NCI-H2107 (cell line): ENCODE data around the gene WRAP73.

ENCODE experiments used
- DNase-seq: peaks from one replicate; lab custom pipeline; 2025; lab: John Stamatoyannopoulos, UW

WRAP73 gene

GRCh38 chr1:3611170-3612019 is 38.5 kb downstream of the WRAP73 start, which contains the start of gene MEGF6:
MEGF6 (minus strand) TSS chr1:3611508; CDS start chr1:3611268, 240 bp downstream.
- DNase-seq: no peak

- no peak for DNase-seq
Measured at GRCh38 chr1:3610527-3611169, 39.3 kb downstream of the WRAP73 start.

GRCh38 chr1:3609769-3610526 is 40.0 kb downstream of the WRAP73 start:
- no peak for DNase-seq

GRCh38 chr1:3609016-3609768 is 40.7 kb downstream of the WRAP73 start:
- DNase-seq: no peak

- no peak for DNase-seq
Measured at GRCh38 chr1:3608154-3608553, 41.7 kb downstream of the WRAP73 start.

GRCh38 chr1:3607703-3608065 is 42.2 kb downstream of the WRAP73 start:
- DNase-seq: no peak

- DNase-seq: no peak
Measured at GRCh38 chr1:3606779-3607702, 42.9 kb downstream of the WRAP73 start.

GRCh38 chr1:3604997-3605823 is 44.7 kb downstream of the WRAP73 start:
- DNase-seq: no peak

- DNase-seq: no peak
Measured at GRCh38 chr1:3604468-3604974, 45.4 kb downstream of the WRAP73 start.

- no peak for DNase-seq
Measured at GRCh38 chr1:3603571-3604467, 46.1 kb downstream of the WRAP73 start.

- DNase-seq: no peak
Measured at GRCh38 chr1:3603156-3603555, 46.7 kb downstream of the WRAP73 start.

- no peak for DNase-seq
Measured at GRCh38 chr1:3602375-3602774, 47.5 kb downstream of the WRAP73 start.

- no peak for DNase-seq
Measured at GRCh38 chr1:3601743-3602142, 48.2 kb downstream of the WRAP73 start.

- DNase-seq: no peak
Measured at GRCh38 chr1:3600354-3600753, 49.5 kb downstream of the WRAP73 start.

GRCh38 chr1:3599816-3600215 is 50.1 kb downstream of the WRAP73 start:
- no peak for DNase-seq

GRCh38 chr1:3599286-3599811 is 50.6 kb downstream of the WRAP73 start:
- DNase-seq: no peak

GRCh38 chr1:3598522-3599285 is 51.2 kb downstream of the WRAP73 start:
- no peak for DNase-seq

GRCh38 chr1:3598051-3598491 is 51.8 kb downstream of the WRAP73 start:
- no peak for DNase-seq
